H9 (cell line): ENCODE results near the gene UNC13C. TPM values are rescaled to one million over a fixed set of nuclear protein-coding genes. Genes with fewer than 3 reads are reported as not detected.

Experiments used
- DNase-seq: peaks from one replicate; pipeline ENCODE4 v3.0.0-alpha.2; 2017
- H2AFZ ChIP-seq: one replicate; pipeline ENCODE4 v1.6.1; 2013; ENCODE audit warnings: mild to moderate bottlenecking, low read length, control low read depth, moderate library complexity
- H2AK5ac ChIP-seq: 2 replicates; pipeline ENCODE4 v1.6.1; 2013; ENCODE audit warnings: low read length, control low read depth, mixed read lengths; ENCODE audit not compliant: insufficient read length
- H2BK120ac ChIP-seq: one replicate; pipeline ENCODE4 v1.6.1; 2013; ENCODE audit warnings: low read depth, mild to moderate bottlenecking, low read length, control low read depth, inconsistent platforms; ENCODE audit not compliant: poor library complexity, severe bottlenecking
- H2BK12ac ChIP-seq: 2 replicates; pipeline ENCODE4 v1.6.1; 2013; ENCODE audit warnings: low read length, control low read depth, mixed read lengths, low read depth; ENCODE audit not compliant: insufficient read length
- H2BK15ac ChIP-seq: 2 replicates; pipeline ENCODE4 v1.6.1; 2013; ENCODE audit warnings: low read depth, low read length, control low read depth
- H2BK20ac ChIP-seq: one replicate; pipeline ENCODE4 v1.6.1; 2013; ENCODE audit warnings: low read depth, mild to moderate bottlenecking, low read length, control low read depth, inconsistent platforms; ENCODE audit not compliant: poor library complexity, severe bottlenecking
- H2BK5ac ChIP-seq: 2 replicates; pipeline ENCODE4 v1.6.1; 2013; ENCODE audit warnings: low read length, control low read depth, mixed read lengths; ENCODE audit not compliant: insufficient read length
- H3K14ac ChIP-seq: 2 replicates; pipeline ENCODE4 v1.6.1; 2013; ENCODE audit warnings: low read length, control low read depth; ENCODE audit not compliant: insufficient read depth
- H3K18ac ChIP-seq: 2 replicates; pipeline ENCODE4 v1.6.1; 2013; ENCODE audit warnings: low read depth, mild to moderate bottlenecking, mixed read lengths, low read length, control low read depth; ENCODE audit not compliant: insufficient read length
- H3K23ac ChIP-seq: 2 replicates; pipeline ENCODE4 v1.6.1; 2013; ENCODE audit warnings: low read length, control low read depth, mixed read lengths, low read depth; ENCODE audit not compliant: insufficient read length
- H3K23me2 ChIP-seq: 2 replicates; pipeline ENCODE4 v1.6.1; 2013; ENCODE audit warnings: low read depth, mild to moderate bottlenecking, mixed read lengths, low read length, control low read depth; ENCODE audit not compliant: insufficient read length, poor library complexity, severe bottlenecking
- H3K27ac ChIP-seq: 2 replicates; pipeline ENCODE4 v1.5.1; 2013; ENCODE audit warnings: low read length, control low read depth, mixed read lengths, low read depth; ENCODE audit not compliant: insufficient read length
- H3K27me3 ChIP-seq: 2 replicates; pipeline ENCODE4 v1.6.1; 2013; ENCODE audit warnings: low read length, control low read depth, inconsistent platforms; ENCODE audit not compliant: insufficient read depth
- H3K4ac ChIP-seq: 2 replicates; pipeline ENCODE4 v1.6.1; 2013; ENCODE audit warnings: low read depth, mild to moderate bottlenecking, control low read depth, inconsistent platforms, low read length, moderate library complexity
- H3K4me1 ChIP-seq: 2 replicates; pipeline ENCODE4 v1.6.1; 2013; ENCODE audit warnings: low read length, control low read depth, inconsistent platforms; ENCODE audit not compliant: insufficient read depth
- H3K4me2 ChIP-seq: 2 replicates; pipeline ENCODE4 v1.6.1; 2013; ENCODE audit warnings: low read length, control low read depth, mixed read lengths; ENCODE audit not compliant: insufficient read length, insufficient read depth
- H3K56ac ChIP-seq: 2 replicates; pipeline ENCODE4 v1.6.1; 2013; ENCODE audit warnings: low read depth, mild to moderate bottlenecking, mixed read lengths, low read length, control low read depth; ENCODE audit not compliant: insufficient read length
- H3K79me1 ChIP-seq: 2 replicates; pipeline ENCODE4 v1.6.1; 2013; ENCODE audit warnings: low read depth, mild to moderate bottlenecking, moderate library complexity, low read length, control low read depth, inconsistent platforms; ENCODE audit not compliant: insufficient read depth, poor library complexity, severe bottlenecking
- H3K79me2 ChIP-seq: 2 replicates; pipeline ENCODE4 v1.6.1; 2013; ENCODE audit warnings: low read length, control low read depth, inconsistent platforms; ENCODE audit not compliant: insufficient read depth
- H3K9ac ChIP-seq: 2 replicates; pipeline ENCODE4 v1.6.1; 2013; ENCODE audit warnings: low read length, control low read depth, mixed read lengths; ENCODE audit not compliant: insufficient read length; ENCODE audit errors: extremely low read depth
- H3K9me3 ChIP-seq: one replicate; pipeline ENCODE4 v1.6.1; 2013; ENCODE audit warnings: low read depth, low read length, inconsistent platforms; ENCODE audit not compliant: control insufficient read depth
- H3T11ph ChIP-seq: one replicate; pipeline ENCODE4 v1.6.1; 2013; ENCODE audit warnings: mild to moderate bottlenecking, low read length, control low read depth, inconsistent platforms
- H4K20me1 ChIP-seq: one replicate; pipeline ENCODE4 v1.6.1; 2013; ENCODE audit not compliant: control insufficient read depth, insufficient read length, insufficient read depth
- H4K5ac ChIP-seq: 2 replicates; pipeline ENCODE4 v1.6.1; 2013; ENCODE audit warnings: low read depth, mild to moderate bottlenecking, mixed read lengths, low read length, control low read depth; ENCODE audit not compliant: insufficient read length
- H4K8ac ChIP-seq: replicated peaks from 2 replicates; pipeline ENCODE4 v1.6.1; 2013; ENCODE audit warnings: low read length, control low read depth, mixed read lengths, low read depth; ENCODE audit not compliant: insufficient read length
- H4K91ac ChIP-seq: 2 replicates; pipeline ENCODE4 v1.6.1; 2013; ENCODE audit warnings: low read depth, mild to moderate bottlenecking, moderate library complexity, mixed read lengths, low read length, control low read depth; ENCODE audit not compliant: insufficient read length
- H3K27ac Mint-ChIP-seq, 3 experiments: 2 replicates in 2 of 3; 3 replicates in 1 of 3; pipeline ENCODE4 v1.8.0; 2020 to 2021; ENCODE audit warnings: mixed read lengths in 3 of 3, mild to moderate bottlenecking in 1 of 3, moderate library complexity in 1 of 3
- H3K27me3 Mint-ChIP-seq: 2 replicates; pipeline ENCODE4 v1.8.0; 2021; ENCODE audit warnings: low read depth, mild to moderate bottlenecking, moderate library complexity, mixed read lengths
- H3K36me3 Mint-ChIP-seq, 3 experiments: 2 replicates in 2 of 3; 3 replicates in 1 of 3; pipeline ENCODE4 v1.8.0; 2020 to 2021; ENCODE audit warnings: low read depth in 3 of 3, mixed read lengths in 3 of 3; ENCODE audit not compliant: insufficient read depth in 1 of 3
- H3K4me1 Mint-ChIP-seq, 2 experiments: 2 replicates each; pipeline ENCODE4 v1.8.0; 2020; ENCODE audit warnings: mixed read lengths in 2 of 2
- H3K4me3 Mint-ChIP-seq, 2 experiments: 2 replicates in 1 of 2; 3 replicates in 1 of 2; pipeline ENCODE4 v1.8.0; 2020 to 2021; ENCODE audit warnings: mild to moderate bottlenecking in 2 of 2, mixed read lengths in 2 of 2, moderate library complexity in 1 of 2
- H3K9me3 Mint-ChIP-seq, 2 experiments: 2 replicates in 1 of 2; 3 replicates in 1 of 2; pipeline ENCODE4 v1.8.0; 2020; ENCODE audit warnings: mild to moderate bottlenecking in 2 of 2, mixed read lengths in 2 of 2, moderate library complexity in 1 of 2
- WGBS: extraction: QIAGEN DNeasy Blood & Tissue Kit; methylation state at CpG from one replicate; pipeline ENCODE4 v1.1.7; 2013; ENCODE audit warnings: missing lambda C conversion rate, low lambda C conversion rate, mixed read lengths; ENCODE audit not compliant: insufficient read length; ENCODE audit errors: extremely low coverage; 5-methylcytosine and 5-hydroxymethylcytosine counted together
- total RNA-seq: library from RNA; stranded (reverse); gene quantifications from 2 replicates; pipeline ENCODE4 v1.2.1, GENCODE V29; 2021
- TF ChIP-seq, protein P1 (sequence below): fragments of 200-600 bp; sonication (generic); conservative IDR thresholded peaks from 3 replicates; pipeline ENCODE4 v1.8.0; 2021; ENCODE audit warnings: antibody characterized with exemption, mild to moderate bottlenecking

UNC13C gene
- total RNA-seq, 1 experiment from 2014 or later = 0.02 TPM

DNA sequence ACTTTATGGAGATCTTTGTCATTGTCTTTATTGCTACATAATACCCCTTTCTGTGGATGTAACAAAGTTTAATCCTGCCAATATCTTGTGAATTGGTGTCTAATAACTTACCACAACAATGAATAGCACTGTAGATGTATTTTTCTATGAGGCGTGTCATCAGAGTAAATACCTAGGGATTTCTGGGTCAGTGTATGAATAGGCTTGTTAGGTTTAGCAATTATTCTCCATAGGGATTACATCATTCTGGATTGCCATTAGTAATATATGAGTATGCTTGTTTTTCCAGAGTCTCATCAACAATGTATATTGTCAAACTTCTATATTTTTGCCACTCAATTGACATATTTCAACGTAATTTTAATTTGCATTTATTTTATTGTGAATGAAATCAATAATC, 67.9 kb downstream of the UNC13C start:
- Histone ChIP-seq H4K20me1 (no peaks in the 10 kb centered on the region), H3K27ac (no peak overlapping the region), H3K23me2 (no peaks in the 10 kb centered on the region), H4K5ac (no peak overlapping the region), H4K91ac (no peak overlapping the region), H3K18ac (no peak overlapping the region), H2BK120ac (no peak overlapping the region), H2AK5ac (no peak overlapping the region), H3K79me1 (no peaks in the 10 kb centered on the region), H2BK15ac (no peak overlapping the region), H3K9ac (no peak overlapping the region), H2BK20ac (no peak overlapping the region), H3K23ac (no peak overlapping the region), H4K8ac (no peak overlapping the region), H3K9me3 (no peaks in the 10 kb centered on the region), H3K4me1 (no peaks in the 10 kb centered on the region), H2BK12ac (no peak overlapping the region), H3T11ph (no peak overlapping the region), H3K27me3 (no peaks in the 10 kb centered on the region), H2AFZ (no peak overlapping the region), H3K4me2 (no peak overlapping the region), H3K4ac (no peak overlapping the region), H3K79me2 (no peaks in the 10 kb centered on the region), H3K14ac (no peak overlapping the region), H3K56ac (no peak overlapping the region), H2BK5ac (no peak overlapping the region)
- no peaks in the 10 kb centered on the region for H3K9me3 Mint-ChIP-seq
- H3K27me3 Mint-ChIP-seq = no peaks in the 10 kb centered on the region
- TF ChIP-seq, protein P1, sequence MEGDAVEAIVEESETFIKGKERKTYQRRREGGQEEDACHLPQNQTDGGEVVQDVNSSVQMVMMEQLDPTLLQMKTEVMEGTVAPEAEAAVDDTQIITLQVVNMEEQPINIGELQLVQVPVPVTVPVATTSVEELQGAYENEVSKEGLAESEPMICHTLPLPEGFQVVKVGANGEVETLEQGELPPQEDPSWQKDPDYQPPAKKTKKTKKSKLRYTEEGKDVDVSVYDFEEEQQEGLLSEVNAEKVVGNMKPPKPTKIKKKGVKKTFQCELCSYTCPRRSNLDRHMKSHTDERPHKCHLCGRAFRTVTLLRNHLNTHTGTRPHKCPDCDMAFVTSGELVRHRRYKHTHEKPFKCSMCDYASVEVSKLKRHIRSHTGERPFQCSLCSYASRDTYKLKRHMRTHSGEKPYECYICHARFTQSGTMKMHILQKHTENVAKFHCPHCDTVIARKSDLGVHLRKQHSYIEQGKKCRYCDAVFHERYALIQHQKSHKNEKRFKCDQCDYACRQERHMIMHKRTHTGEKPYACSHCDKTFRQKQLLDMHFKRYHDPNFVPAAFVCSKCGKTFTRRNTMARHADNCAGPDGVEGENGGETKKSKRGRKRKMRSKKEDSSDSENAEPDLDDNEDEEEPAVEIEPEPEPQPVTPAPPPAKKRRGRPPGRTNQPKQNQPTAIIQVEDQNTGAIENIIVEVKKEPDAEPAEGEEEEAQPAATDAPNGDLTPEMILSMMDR = no peak
- no peak overlapping the region for H3K4me3 Mint-ChIP-seq
- no peak overlapping the region for H3K27ac Mint-ChIP-seq
- no CpG with 5 or more reads among the region's 2 CpGs for WGBS
- H3K4me1 Mint-ChIP-seq = no peaks in the 10 kb centered on the region
- no peak for DNase-seq
- H3K36me3 Mint-ChIP-seq = no peaks in the 10 kb centered on the region
